ENCODE data around the gene PNPLA8. TPM values are rescaled to one million over a fixed set of nuclear protein-coding genes. Genes with fewer than 3 reads are reported as not detected.

The PNPLA8 gene
- total RNA-seq, 1 donor from 2014 or later: 4.4 TPM

DNA sequence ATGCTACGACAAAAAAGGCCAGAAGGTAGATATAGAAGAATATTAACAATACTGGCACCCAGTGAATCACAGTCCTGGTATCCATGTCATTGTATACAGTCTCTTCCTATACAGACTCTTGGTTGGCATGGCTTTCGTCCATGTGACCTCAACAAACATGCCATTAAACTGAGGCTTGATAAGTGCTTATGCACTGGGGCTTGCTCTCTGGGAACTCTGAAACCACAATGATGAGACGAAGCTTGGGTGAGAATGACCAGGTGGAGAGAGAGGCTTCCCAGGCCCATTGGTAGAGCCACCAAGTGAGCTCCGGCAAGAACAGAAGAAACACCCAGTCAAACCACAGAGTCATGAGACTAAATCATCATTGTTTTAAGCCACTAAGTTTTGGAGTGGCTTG, 33.2 kb downstream of the PNPLA8 start:
- peaks cover 21 to 22% of the 10 kb centered on the region in 2 donors for H3K36me3 ChIP-seq
- TF ChIP-seq, protein P1, sequence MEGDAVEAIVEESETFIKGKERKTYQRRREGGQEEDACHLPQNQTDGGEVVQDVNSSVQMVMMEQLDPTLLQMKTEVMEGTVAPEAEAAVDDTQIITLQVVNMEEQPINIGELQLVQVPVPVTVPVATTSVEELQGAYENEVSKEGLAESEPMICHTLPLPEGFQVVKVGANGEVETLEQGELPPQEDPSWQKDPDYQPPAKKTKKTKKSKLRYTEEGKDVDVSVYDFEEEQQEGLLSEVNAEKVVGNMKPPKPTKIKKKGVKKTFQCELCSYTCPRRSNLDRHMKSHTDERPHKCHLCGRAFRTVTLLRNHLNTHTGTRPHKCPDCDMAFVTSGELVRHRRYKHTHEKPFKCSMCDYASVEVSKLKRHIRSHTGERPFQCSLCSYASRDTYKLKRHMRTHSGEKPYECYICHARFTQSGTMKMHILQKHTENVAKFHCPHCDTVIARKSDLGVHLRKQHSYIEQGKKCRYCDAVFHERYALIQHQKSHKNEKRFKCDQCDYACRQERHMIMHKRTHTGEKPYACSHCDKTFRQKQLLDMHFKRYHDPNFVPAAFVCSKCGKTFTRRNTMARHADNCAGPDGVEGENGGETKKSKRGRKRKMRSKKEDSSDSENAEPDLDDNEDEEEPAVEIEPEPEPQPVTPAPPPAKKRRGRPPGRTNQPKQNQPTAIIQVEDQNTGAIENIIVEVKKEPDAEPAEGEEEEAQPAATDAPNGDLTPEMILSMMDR (IDR thresholded peaks at IDR 0.05): no peak
- no peak for DNase-seq (ENCODE audit: low spot score in 2 of 2)
- H3K4me1 ChIP-seq: no peaks in the 10 kb centered on the region
- no peaks in the 10 kb centered on the region for H3K9me3 ChIP-seq
- intact Hi-C loops (cut with DNase I): no loop called here
- no peak overlapping the region for H3K4me3 ChIP-seq
- H3K27me3 ChIP-seq: no peaks in the 10 kb centered on the region
- no peak overlapping the region for H3K27ac ChIP-seq

DNA sequence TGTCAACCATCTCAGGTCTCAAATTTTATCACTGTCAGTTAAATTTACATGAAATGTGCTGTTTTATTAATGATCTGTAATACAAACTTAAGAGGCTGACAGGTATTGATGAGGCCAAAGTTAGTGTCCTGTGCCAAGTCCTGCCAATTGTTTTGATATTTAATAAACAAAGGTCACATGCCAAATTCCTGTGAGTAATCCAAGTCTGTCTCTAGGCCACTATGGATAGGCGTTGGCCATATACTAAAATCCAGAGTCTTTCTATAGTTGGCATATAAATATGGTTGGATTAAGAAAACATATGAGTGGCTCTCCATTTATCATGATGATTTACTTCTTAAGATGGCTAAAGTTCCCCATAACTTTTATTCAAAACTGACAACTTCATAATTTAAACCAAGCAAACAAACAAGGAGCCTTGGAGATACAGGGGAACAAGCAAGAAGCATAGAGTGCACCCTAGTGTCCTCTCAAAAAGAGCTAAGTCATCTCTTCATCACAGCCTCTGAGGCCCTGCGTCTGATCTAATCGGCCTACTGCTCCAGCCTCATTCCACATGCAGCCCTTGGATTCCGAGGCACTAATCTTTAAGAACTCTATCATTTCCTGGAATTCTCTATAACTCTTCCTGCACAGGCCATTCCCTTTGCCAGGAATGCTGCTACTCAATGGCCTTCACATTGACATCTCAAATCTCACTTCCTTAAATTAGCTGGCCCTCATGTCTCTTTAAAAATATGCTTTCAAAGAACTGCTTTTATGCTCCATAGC, 37.0 kb downstream of the PNPLA8 start:
- no peak for DNase-seq (ENCODE audit: low spot score in 2 of 2)
- H3K4me3 ChIP-seq: no peak overlapping the region
- no peak overlapping the region for H3K27ac ChIP-seq
- no peaks in the 10 kb centered on the region for H3K9me3 ChIP-seq
- peaks cover 11 to 21% of the 10 kb centered on the region in 2 donors for H3K36me3 ChIP-seq
- TF ChIP-seq, protein P1 (IDR thresholded peaks at IDR 0.05): no peak
- intact Hi-C loops (cut with DNase I): no loop called here
- H3K4me1 ChIP-seq: no peaks in the 10 kb centered on the region
- no peaks in the 10 kb centered on the region for H3K27me3 ChIP-seq

DNA sequence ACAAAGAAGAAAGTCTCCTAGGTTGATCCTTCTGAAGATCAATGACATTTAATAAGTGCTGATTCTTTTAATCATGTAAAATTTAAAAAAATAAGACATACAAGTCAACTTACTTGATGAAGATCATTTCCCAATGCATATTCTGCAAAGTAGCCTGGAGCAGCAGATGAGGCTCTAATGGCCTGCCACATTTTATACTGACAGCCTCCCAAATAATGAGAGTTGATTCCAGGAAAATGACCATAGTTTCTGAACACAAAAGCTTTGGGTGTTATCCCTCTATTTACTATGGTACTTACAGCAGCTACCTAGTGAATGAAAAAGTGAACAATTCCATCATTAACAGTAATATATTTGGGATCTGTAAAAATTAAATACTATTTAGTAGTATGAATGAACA, 38.3 kb downstream of the PNPLA8 start:
- intact Hi-C loops (cut with DNase I): no loop called here
- no peak for DNase-seq (ENCODE audit: low spot score in 2 of 2)

DNA sequence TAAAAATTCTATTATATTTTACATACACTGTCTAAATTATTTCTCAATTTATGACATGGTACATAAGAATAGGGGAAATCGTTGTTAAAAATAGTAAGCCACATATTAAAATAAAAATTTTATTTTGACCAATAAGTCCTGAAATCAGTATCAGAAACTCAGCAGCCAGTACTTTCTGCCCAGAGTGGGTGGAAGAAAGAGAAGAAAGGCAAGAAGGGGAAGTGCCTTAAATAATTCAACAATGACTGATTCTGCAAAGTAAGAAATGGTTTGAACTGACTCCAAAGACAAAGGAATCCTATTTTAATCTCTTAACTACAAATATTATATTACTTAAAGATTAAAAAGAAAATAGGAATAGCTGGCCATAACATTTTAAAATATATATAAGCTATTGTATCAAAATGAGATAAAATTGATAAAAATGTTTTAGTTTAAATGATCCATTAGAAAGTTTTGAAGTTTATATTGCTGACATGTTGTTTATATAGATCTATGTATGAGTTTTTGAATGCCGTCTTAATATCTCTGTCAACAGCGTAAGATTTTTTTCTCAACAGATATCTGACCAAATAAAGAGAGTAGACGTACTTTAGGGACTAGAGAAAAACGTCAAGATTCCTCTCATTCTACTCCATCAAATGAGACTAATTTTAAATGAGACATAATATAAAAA, 39.5 kb downstream of the PNPLA8 start:
- no peak overlapping the region for H3K4me3 ChIP-seq
- peaks cover 6 to 25% of the 10 kb centered on the region in 2 donors for H3K36me3 ChIP-seq
- TF ChIP-seq, protein P1 (IDR thresholded peaks at IDR 0.05): no peak
- no peak overlapping the region for H3K27ac ChIP-seq
- DNase-seq (ENCODE audit: low spot score in 2 of 2): no peak
- intact Hi-C loops (cut with DNase I): no loop called here
- H3K9me3 ChIP-seq: no peaks in the 10 kb centered on the region
- no peaks in the 10 kb centered on the region for H3K27me3 ChIP-seq
- no peaks in the 10 kb centered on the region for H3K4me1 ChIP-seq

More for the DNA sequence above, 38.3 kb downstream of the PNPLA8 start:
- Histone ChIP-seq H3K27ac (no peak overlapping the region), H3K36me3 (peaks cover 8 to 25% of the 10 kb centered on the region in 2 donors), H3K9me3 (no peaks in the 10 kb centered on the region), H3K4me3 (no peak overlapping the region), H3K27me3 (no peaks in the 10 kb centered on the region), H3K4me1 (no peaks in the 10 kb centered on the region)
- TF ChIP-seq, protein P1 (IDR thresholded peaks at IDR 0.05): no peak

DNA sequence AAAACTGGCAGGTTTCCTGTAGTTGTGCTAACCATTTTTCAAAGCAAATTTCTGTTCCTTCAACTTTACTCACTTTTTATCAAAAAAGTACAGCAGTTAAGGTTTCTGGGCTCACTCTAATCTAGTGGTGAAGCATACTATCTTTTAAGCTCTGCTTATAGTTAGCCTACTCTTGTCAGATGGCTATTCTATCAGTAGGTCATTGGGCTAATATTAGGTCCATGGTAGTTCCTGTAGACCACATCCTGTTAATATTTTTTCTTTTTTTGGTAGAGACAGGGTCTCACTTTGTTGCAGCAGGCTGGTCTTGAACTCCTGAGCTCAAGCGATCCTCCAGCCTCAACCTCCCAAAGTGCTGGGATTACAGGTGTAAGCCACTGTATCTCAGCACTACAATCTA, 41.8 kb downstream of the PNPLA8 start:
- H3K9me3 ChIP-seq: no peaks in the 10 kb centered on the region
- no peaks in the 10 kb centered on the region for H3K27me3 ChIP-seq
- peaks cover 4 to 11% of the 10 kb centered on the region in 2 donors for H3K36me3 ChIP-seq
- intact Hi-C loops (cut with DNase I): no loop called here
- DNase-seq (ENCODE audit: low spot score in 2 of 2): no peak
- TF ChIP-seq, protein P1 (IDR thresholded peaks at IDR 0.05): no peak
- H3K4me1 ChIP-seq: no peaks in the 10 kb centered on the region
- no peak overlapping the region for H3K4me3 ChIP-seq
- no peak overlapping the region for H3K27ac ChIP-seq

All from ascending aorta (tissue), 2 donors.